Measurements from ENCODE around the gene CHRND. TPM values are rescaled to one million over a fixed set of nuclear protein-coding genes. Genes with fewer than 3 reads are reported as not detected.

Gene CHRND
- total and polyA plus RNA-seq, 2 experiments from 2014 or later, result not detected

DNA sequence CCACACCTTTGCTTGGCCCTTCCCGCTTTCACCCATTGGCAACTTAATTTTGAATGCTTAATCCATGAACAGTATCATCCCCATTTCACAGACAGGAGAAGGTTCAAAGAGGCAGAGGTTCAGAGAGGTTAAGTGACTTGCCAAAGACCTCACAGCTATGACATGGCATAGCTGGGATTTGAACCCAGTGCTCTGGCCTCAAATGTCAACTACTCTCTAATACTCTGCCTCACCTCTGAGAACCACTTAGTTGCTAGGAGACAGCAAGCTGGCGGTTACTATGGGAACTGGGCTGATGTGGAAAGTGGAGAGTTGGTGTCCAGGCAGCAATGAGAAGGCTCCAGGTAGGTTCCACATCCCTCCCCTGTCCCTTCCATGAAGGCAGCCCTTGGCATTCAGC is 21.5 kb upstream of the CHRND start:
- peaks cover 54% of the 10 kb centered on the region for H3K27me3 ChIP-seq
- H2AFZ ChIP-seq, result no peak overlapping the region
- H3K4me3 ChIP-seq, result no peak overlapping the region
- WGBS (ENCODE audit: low lambda C conversion rate, missing lambda C conversion rate), result 84% methylated on average over 2 of the region's 2 CpGs
- H3K4me1 ChIP-seq (ENCODE audit: insufficient read depth), result peaks cover 18% of the 10 kb centered on the region
- no peak overlapping the region for H3K27ac ChIP-seq
- no peaks in the 10 kb centered on the region for H3K9me2 ChIP-seq (replicated peaks; ENCODE audit: insufficient read depth)
- H4K20me1 ChIP-seq (ENCODE audit: insufficient read depth, poor library complexity, severe bottlenecking), result no peaks in the 10 kb centered on the region
- no peaks in the 10 kb centered on the region for H3K36me3 ChIP-seq (replicated peaks; ENCODE audit: insufficient read depth, low read depth)
- no peak overlapping the region for H3K4me2 ChIP-seq
- no peaks in the 10 kb centered on the region for H3K79me2 ChIP-seq
- no peak for DNase-seq (ENCODE audit: low spot score)
- H3K9me3 ChIP-seq (ENCODE audit: low read depth), result no peaks in the 10 kb centered on the region
- TF ChIP-seq EZH2 (IDR thresholded peaks at IDR 0.05; ENCODE audit: borderline replicate concordance) (no peak), EZH2phosphoT487 (IDR thresholded peaks at IDR 0.05; ENCODE audit: low read depth, severe bottlenecking, unreplicated experiment) (no peak)
- TF ChIP-seq, protein P1, sequence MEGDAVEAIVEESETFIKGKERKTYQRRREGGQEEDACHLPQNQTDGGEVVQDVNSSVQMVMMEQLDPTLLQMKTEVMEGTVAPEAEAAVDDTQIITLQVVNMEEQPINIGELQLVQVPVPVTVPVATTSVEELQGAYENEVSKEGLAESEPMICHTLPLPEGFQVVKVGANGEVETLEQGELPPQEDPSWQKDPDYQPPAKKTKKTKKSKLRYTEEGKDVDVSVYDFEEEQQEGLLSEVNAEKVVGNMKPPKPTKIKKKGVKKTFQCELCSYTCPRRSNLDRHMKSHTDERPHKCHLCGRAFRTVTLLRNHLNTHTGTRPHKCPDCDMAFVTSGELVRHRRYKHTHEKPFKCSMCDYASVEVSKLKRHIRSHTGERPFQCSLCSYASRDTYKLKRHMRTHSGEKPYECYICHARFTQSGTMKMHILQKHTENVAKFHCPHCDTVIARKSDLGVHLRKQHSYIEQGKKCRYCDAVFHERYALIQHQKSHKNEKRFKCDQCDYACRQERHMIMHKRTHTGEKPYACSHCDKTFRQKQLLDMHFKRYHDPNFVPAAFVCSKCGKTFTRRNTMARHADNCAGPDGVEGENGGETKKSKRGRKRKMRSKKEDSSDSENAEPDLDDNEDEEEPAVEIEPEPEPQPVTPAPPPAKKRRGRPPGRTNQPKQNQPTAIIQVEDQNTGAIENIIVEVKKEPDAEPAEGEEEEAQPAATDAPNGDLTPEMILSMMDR (IDR thresholded peaks at IDR 0.05; ENCODE audit: poor library complexity), result no peak

DNA sequence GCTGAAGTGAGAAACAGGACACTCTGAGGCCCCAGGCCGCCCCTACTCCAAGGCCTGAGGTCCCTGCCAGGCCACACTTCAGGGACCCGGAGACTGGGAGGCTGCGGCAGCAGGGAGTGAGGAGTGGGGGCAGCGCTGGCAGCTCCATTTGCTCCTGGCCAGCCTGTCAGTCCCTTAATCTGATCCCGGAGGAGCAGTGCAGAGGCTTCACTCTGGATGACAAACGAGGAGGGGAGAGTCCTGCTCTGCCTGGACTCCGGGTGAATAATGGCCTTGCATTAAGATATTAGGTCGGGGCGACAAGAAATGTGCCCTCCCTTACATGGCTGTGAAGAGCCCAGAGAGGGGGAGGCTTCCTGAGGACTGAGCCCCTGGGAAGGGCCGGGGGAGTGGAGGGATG is 20.1 kb upstream of the CHRND start:
- Histone ChIP-seq H2AFZ (no peak overlapping the region), H3K4me2 (no peak overlapping the region), H3K27me3 (peaks cover 44% of the 10 kb centered on the region), H3K9me3 (ENCODE audit: low read depth) (no peaks in the 10 kb centered on the region), H3K79me2 (no peaks in the 10 kb centered on the region), H3K4me1 (ENCODE audit: insufficient read depth) (peaks cover 18% of the 10 kb centered on the region), H3K4me3 (no peak overlapping the region), H4K20me1 (ENCODE audit: insufficient read depth, poor library complexity, severe bottlenecking) (no peaks in the 10 kb centered on the region), H3K27ac (no peak overlapping the region), H3K9me2 (replicated peaks; ENCODE audit: insufficient read depth) (no peaks in the 10 kb centered on the region), H3K36me3 (replicated peaks; ENCODE audit: insufficient read depth, low read depth) (no peaks in the 10 kb centered on the region)
- WGBS (ENCODE audit: low lambda C conversion rate, missing lambda C conversion rate), result 31% methylated on average over 9 of the region's 10 CpGs
- DNase-seq (ENCODE audit: low spot score), result no peak
- TF ChIP-seq, protein P1 (IDR thresholded peaks at IDR 0.05; ENCODE audit: poor library complexity), result no peak
- TF ChIP-seq EZH2 (IDR thresholded peaks at IDR 0.05; ENCODE audit: borderline replicate concordance) (no peak), EZH2phosphoT487 (IDR thresholded peaks at IDR 0.05; ENCODE audit: low read depth, severe bottlenecking, unreplicated experiment) (no peak)

DNA sequence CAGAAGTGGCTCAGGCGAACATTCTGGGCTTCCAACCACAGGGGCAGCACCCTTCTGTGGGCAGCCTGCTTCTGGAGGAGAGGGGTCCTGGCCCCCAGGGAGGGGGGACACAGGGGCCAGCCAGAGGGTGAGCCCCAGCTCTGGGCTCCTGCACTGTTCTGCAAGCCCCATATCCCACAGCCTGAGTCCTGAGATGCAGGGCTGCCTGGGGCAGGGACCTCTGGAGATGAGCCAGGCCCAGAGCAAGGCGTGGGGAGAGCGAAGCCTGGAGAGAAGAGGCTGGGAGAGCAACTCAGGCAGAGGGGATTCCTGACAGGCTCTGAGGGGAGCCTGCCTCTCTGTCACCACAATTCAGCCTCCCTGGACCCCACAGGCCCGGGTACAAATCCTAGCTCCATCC is 19.3 kb upstream of the CHRND start:
- Histone ChIP-seq H3K4me2 (no peak overlapping the region), H3K79me2 (no peaks in the 10 kb centered on the region), H4K20me1 (ENCODE audit: insufficient read depth, poor library complexity, severe bottlenecking) (no peaks in the 10 kb centered on the region), H3K27ac (no peak overlapping the region), H3K9me2 (replicated peaks; ENCODE audit: insufficient read depth) (no peaks in the 10 kb centered on the region), H3K4me1 (ENCODE audit: insufficient read depth) (peaks cover 11% of the 10 kb centered on the region), H3K9me3 (ENCODE audit: low read depth) (no peaks in the 10 kb centered on the region), H2AFZ (no peak overlapping the region), H3K27me3 (peaks cover 44% of the 10 kb centered on the region), H3K36me3 (replicated peaks; ENCODE audit: insufficient read depth, low read depth) (no peaks in the 10 kb centered on the region), H3K4me3 (no peak overlapping the region)
- TF ChIP-seq EZH2 (IDR thresholded peaks at IDR 0.05; ENCODE audit: borderline replicate concordance) (no peak), EZH2phosphoT487 (IDR thresholded peaks at IDR 0.05; ENCODE audit: low read depth, severe bottlenecking, unreplicated experiment) (no peak)
- TF ChIP-seq, protein P1 (IDR thresholded peaks at IDR 0.05; ENCODE audit: poor library complexity), result no peak
- no peak for DNase-seq (ENCODE audit: low spot score)
- WGBS (ENCODE audit: low lambda C conversion rate, missing lambda C conversion rate), result 76% methylated on average over 4 of the region's 4 CpGs

DNA sequence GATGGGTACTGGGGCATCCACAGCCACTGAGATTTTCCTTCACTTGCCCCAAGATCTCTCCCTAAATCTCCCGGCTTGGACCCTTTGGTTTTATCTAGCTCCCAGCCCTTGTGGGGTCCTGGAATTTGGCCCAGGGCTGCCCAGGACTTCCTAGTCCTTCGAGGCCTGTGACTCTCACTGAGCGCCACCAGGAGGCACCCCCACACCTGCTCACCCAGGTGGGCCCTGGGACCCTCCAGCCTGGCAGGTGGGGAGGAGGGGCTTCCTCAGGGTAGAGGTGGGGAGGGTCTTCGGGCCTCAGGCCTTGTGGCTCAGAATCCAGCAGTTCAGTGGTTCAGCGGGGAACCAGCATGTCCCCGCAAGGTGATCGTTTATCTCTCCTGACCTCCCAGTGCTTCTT is 17.7 kb upstream of the CHRND start:
- no peaks in the 10 kb centered on the region for H3K79me2 ChIP-seq
- no peak overlapping the region for H3K4me3 ChIP-seq
- no peaks in the 10 kb centered on the region for H3K9me3 ChIP-seq (ENCODE audit: low read depth)
- H3K36me3 ChIP-seq (replicated peaks; ENCODE audit: insufficient read depth, low read depth), result no peaks in the 10 kb centered on the region
- no peak overlapping the region for H3K4me2 ChIP-seq
- TF ChIP-seq EZH2 (IDR thresholded peaks at IDR 0.05; ENCODE audit: borderline replicate concordance), result no peak
- TF ChIP-seq EZH2phosphoT487 (IDR thresholded peaks at IDR 0.05; ENCODE audit: low read depth, severe bottlenecking, unreplicated experiment), result no peak
- TF ChIP-seq, protein P1 (IDR thresholded peaks at IDR 0.05; ENCODE audit: poor library complexity), result no peak
- H4K20me1 ChIP-seq (ENCODE audit: insufficient read depth, poor library complexity, severe bottlenecking), result no peaks in the 10 kb centered on the region
- DNase-seq (ENCODE audit: low spot score), result no peak
- H3K4me1 ChIP-seq (ENCODE audit: insufficient read depth), result no peaks in the 10 kb centered on the region
- peaks cover 36% of the 10 kb centered on the region for H3K27me3 ChIP-seq
- H3K9me2 ChIP-seq (replicated peaks; ENCODE audit: insufficient read depth), result no peaks in the 10 kb centered on the region
- no peak overlapping the region for H2AFZ ChIP-seq
- 87% methylated on average over 5 of the region's 7 CpGs for WGBS (ENCODE audit: low lambda C conversion rate, missing lambda C conversion rate)
- no peak overlapping the region for H3K27ac ChIP-seq
